GM19239 (cell line): ENCODE results near the gene PLEKHA5.
"Not testable (repeated sequence)": the region's sequence is repeated elsewhere in the genome, so short reads cannot be mapped to it uniquely, and the experiment has no call there.

ENCODE experiments used
- DNase-seq: peaks from one replicate; pipeline ENCODE4 v3.0.0; 2011; ENCODE audit warnings: low spot score; ENCODE audit not compliant: insufficient read length
- FAIRE-seq: peaks from 2 replicates; lab custom pipeline; 2011; peaks lifted over from hg19 to GRCh38; lab: Jason Lieb, UNC

Gene PLEKHA5

DNA sequence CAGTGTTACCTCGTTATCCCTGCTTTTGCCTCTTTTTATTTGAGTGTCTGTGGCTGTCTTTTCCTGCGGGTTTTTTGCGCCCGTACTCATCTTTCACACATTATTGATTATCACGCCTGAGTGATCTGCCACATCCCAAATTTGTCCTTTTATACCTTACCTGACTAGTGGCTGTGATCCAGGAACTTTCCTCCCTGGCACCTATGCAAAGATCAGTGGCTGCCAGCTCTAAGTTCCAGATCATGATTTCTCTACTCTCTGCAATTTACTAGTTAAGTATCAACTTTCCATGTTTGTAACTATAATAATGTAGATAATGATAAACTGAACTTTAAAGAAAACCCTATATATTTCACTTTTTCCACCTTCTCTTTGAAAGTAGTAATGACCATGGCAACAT is 36.9 kb downstream of the PLEKHA5 start:
- no peak for FAIRE-seq
- no peak for DNase-seq

DNA sequence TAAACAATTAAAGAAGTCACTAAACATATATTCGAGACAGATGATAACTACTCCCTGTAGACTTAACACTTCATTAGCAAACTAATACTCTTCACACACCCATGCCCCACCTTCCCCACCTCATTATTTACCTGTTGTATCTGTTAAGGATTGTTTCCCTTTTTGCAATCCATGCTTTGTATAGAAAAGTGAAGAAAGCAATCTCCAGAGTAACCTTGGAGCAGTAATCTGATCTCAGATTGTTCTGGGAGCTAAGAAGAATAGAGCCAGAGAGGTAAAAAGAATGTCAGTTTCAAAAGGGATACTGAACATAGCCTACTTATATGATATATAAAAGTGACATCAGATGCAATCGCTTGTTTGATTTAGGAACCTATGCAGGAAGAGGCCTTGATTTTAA is 37.4 kb downstream of the PLEKHA5 start:
- DNase-seq: no peak
- no peak for FAIRE-seq

DNA sequence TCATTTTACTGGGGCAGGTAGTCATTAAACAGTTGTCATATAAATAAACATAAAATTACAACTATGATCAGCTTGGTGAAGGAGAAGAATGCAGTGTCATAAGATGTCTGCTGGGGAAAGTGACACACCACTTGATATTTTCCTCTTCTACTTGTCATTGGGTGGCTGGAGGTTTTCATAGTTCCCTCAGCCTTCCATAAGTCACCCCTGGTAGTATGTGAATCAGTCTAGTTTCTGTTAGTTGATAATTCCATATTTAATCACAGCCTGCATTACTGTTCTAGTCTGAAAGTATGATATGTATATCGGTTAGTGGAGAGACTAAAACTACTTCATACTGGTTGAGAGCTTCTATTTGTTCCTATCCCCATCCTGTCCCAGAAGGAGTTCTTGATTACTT is 38.2 kb downstream of the PLEKHA5 start:
- FAIRE-seq (no peak), DNase-seq (no peak)

DNA sequence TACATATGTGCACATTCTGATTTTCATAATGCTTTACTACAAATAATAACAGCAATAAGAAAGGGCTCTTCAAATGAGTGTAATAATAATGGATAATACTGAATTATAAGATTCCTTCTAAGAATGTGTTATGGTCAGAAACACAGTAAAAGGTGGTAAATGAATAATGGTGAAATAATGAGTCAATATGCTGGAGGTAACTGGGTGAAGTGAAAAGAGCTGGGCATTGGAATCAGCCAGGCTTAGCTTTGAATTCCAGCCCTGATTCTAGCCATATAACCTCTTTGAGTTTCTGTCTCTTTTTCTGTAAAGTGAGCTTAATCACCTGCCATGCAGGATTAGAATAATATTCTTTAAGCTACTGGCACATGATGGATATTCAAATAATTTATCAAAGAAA is 39.1 kb downstream of the PLEKHA5 start:
- no peak for FAIRE-seq
- DNase-seq: no peak

DNA sequence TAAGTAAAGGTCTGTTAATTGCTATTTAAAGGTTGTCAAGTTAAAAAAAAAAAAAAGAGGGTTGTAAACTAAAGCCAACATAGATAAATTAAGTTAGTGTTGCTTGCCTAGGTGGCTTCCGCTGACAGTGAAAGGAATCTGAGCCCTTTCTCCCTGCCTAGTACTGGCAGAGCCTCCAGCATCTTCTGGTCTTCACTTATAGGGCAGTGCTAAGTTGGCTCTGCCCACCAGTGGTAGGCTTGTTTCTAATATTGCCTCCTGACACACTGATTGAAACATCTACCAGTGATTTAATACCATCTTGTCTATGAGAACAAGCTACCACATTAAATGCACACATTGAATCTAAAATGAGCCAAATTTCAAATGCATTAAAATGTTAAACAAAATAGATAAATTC is 39.7 kb downstream of the PLEKHA5 start:
- FAIRE-seq: no peak

DNA sequence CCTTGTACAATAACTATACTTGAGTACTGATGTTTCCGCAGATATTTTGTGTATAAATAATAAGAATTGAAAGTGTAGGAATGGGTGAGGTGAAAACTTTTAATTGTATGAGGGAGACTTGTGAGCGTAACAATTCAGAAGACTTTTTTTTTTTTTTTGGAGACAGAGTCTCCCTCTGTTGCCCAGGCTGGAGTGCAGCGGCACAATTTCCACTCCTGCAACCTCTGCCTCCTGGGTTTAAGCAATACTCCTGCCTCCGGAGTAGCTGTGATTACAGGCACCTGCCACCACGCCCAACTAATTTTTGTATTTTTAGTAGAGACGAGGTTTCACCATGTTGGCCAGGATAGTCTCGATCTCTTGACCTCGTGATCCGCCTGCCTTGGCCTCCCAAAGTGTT is 40.8 kb downstream of the PLEKHA5 start:
- DNase-seq, FAIRE-seq: not testable (repeated sequence)

More for the DNA sequence above, 39.7 kb downstream of the PLEKHA5 start:
- DNase-seq: no peak

DNA sequence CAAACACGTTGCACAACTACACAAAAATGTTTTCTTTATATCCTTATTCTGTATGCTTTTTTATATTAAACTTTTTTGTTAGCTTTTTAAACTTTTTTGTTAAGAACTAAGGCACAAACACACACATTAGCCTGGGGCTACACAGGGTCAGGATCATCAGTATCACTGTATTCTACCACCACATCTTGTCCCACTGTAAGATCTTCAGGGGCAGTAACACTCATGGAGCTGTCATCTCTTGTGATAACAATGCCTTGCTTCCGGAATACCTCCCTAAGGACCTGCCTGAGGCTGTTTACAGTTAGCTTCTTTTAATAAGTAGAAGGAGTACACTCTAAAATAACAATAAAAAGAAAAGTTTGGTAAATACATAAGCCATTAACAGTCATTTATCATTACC is 42.2 kb downstream of the PLEKHA5 start:
- FAIRE-seq (no peak), DNase-seq (no peak)

DNA sequence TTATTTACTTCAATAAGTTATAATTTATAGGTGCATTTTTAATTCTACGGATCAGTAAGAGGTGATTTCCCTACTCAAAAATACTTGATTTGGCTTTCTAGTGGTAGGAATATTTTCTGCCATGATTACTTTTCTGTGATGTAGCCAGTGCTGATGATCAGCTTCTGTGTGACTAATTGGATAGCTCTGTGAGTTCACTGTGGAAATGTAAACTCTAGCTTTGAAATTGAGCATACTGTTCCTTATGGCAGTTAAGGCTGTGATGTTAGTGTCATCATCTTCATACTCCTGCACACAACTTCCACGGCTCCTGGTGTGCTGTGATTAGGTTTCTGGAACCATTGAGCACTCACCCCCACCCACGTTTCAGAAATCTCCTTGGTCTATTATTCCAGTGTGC is 48.2 kb downstream of the PLEKHA5 start:
- DNase-seq: no peak
- FAIRE-seq: no peak

DNA sequence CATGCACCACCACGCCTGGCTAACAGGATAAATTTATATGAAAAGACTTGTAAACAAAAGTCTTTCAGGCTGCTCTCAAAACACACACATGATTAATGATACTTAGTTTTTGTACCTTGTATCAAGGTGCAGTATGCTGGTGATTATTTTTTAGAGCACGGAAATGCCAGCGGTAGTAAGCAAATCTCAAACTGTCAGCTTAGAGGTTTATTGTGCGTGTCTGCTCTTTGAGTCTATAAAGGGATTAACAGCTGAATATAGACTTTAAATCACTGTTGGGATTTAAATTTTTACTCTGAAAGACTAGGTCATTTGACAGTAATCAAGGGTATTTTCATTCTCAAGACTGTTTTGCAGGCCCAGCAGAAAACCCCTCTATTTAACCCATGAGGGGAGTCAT is 50.5 kb downstream of the PLEKHA5 start:
- FAIRE-seq (no peak), DNase-seq (no peak)

DNA sequence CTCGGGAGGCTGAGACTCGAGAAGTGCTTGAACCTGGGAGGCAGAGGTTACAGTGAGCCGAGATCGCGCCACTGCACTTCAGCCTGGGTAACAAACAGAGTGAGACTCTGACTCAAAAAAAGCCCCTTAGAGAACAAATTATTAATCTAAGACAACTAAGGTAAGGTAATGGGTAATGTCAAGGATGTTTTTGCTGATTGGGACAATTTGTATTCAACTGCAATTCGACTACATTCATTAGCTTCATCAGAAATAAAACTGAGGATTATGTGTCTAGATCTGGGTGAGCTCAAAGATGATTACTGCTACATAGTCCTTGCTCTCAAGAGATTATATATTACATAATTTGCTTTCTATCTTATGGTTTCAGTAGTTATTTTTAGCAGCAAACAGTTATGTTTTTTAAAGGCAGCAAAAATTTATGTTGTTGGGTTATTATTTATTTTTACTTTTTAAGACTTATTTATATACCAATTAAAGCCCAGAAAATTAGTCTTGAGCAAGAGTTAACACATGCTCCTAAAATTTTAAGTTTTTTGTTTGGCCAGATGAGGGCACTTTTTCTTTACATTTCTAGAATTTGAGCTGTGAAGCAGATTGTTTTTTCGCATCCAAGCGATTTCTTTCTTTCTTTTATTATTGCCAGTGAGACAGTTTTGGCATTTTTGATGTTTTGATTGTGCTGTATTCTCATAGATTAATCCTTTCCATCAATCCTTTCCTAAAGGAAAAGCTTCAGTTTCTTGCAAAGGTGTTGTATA is 52.3 kb downstream of the PLEKHA5 start:
- FAIRE-seq: no peak

DNA sequence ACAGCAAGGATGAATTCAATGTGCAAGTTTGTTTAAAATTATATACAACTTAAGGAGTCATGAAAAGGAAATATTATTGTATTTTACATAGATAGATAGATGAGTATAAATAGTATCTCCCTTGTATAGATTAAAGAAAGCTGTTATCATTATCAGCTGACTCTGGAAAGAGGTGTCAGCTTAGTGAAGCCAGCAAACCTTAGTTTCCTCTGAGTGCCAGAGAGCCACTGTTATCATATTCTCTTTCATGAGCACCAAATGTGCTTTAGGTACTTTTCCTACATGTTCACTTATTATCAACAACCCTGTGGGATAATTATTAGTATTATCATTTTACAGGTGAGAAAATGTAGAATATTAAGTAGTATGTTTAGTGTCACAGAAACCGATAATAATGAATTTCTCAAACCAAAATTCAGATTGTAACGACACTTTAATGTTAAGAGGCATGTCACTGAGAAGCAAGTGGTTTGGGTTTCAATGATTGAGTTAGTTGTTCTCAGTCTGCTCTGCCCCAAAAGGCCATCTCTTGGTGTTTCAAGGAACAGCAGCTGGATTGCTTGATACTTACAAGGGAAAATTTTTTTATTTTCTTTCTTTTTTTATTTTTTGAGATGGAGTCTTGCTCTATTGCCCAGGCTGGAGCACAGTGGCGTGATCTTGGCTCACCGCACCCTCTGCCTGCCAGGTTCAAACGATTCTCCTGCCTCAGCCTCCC is 53.7 kb downstream of the PLEKHA5 start:
- FAIRE-seq: no peak

More for the DNA sequence above, 52.3 kb downstream of the PLEKHA5 start:
- no peak for DNase-seq

DNA sequence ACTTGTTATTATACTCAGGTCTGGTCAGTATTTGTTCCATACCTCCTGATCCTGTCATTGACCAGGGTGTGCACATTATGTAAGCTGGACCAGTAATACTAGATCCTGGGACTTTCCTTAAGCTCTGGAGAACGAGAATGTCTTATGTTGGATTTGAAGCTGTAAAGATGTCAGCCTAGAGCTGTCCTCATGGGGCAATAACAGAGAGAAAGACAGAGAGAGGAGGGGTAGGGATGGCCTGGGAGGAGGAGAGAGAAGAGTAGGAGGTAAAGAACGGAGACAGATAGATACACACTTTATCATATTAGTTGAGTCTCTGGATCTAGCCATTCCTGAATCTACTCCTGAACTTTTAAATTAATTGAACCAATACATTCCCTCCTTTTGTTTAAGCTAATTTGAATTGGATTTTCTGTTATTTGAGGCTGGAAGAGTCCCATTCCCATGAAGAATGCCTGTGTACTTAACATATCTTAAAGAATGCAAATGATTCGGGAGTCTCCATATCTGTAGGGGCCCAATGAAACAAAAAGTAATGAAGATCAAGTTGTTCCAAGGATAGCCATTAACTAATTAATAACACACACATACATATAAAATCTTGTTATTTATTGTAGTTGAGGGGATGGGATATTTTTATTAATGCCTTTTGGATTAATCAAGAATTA is 55.9 kb downstream of the PLEKHA5 start:
- FAIRE-seq: no peak
- no peak for DNase-seq

More for the DNA sequence above, 53.7 kb downstream of the PLEKHA5 start:
- DNase-seq: no peak

DNA sequence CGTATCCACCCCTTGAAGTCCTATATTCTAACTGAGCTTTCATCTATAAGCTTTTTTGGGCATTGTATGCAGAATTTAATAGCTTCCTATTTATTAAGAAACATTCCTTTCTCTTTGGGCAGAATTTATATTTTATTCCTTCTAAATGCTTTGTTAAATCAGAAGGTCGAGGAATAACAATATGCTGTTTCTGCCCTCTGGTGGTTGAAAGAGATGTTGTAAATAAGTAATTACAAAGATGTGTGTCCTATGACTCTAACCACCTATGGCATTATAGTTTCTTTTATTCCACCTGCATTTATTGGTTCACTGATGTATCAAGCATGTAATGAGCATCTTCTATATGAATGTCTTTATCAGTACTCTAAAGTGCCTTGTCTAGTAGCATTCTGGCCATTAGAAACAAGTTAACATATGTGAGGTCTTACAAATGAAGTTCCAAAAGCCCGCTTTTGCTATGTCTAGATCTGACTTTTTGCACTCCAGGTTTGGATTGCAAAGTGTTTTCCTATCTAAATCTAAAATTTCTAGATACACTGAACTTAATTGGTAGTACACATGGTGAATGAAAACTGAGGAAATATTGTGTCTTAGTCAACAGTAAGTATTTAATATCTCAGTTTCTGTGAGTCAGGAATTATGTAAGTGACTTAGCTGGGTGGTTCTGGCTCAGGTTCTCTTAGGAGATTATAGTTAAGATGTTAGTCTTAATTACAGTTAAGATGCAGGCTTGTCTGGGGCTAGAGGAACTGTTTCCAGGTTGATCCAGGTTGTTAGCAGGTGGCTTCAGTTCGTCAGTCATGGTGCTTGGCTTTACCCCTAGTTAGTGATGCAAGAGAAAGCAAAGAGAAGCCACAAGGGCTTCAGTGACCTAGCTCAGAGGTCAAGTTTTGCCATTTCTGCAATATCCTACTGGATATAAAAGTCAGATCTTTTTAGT is 57.5 kb downstream of the PLEKHA5 start:
- DNase-seq (no peak), FAIRE-seq (no peak)

DNA sequence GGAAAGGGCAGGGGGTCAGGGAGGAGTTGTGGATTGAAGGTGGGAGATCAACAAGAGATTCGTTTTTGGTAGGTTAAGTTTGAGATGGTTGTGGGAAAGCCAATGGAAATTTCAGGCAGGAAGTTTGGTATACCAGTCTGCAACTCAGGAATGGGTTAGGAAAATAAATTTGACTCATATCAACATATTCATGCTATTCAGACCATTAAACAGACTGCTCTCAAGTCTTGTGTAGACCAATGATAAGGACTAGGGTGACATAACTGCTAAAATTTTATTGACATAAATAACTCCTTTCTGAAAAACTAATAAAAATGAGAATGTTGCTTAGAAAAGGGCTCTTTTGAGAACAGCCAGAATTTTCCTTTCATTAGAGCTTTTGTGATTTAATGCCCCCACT is 60.0 kb downstream of the PLEKHA5 start:
- FAIRE-seq (no peak), DNase-seq (no peak)

DNA sequence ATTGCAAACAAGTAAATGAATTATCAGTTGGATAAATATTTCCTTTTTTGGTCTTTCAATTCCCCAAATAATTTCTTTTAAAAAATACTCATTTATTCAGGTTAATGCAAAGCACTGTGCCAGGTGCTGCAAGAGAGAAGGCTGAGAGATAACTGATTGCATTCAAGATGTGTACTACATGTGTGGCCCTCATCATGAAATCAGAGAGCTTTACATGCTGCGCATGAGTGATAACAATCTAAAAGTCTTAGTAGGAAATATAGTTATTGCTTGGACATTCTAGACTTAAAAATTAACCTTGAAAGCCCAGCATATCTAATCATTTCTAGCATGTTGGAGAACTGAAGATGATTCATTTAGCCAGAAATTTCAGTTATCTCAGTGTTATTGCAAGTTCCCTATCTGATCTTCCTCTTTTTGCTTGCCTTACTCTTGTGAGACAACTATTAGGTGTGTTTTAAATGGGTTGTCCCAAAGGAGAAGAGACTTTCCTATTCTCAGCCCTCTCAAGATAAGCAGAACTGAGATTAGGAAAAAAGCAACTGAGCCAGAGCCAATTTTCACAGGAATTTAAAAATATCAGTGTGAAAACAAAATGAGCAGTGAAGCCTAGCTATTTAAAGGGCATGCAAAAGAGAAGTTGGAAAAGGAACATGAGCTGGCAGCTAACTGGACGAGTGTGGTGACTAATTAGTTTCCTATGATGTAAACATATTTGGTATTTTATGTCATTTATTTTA is 60.9 kb downstream of the PLEKHA5 start:
- FAIRE-seq (no peak), DNase-seq (no peak)

DNA sequence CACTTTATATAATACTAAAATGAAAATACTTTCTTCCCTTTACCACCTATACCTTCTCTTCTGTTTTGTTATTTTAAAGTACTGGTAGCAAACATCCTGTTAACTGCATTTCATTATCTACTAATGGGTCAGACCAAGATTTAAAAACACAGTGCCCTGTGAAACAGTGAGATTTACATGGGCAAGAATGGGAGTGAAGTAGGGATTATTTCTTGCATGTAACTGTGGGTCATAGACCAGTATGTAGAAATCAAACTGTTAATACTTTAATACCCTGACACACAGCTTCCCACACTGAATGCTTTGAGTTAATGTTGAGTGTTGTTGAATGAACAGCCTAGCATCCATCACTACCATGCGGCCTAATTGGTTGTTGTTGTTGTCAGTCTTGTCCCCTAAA is 61.6 kb downstream of the PLEKHA5 start:
- DNase-seq (no peak), FAIRE-seq (no peak)

DNA sequence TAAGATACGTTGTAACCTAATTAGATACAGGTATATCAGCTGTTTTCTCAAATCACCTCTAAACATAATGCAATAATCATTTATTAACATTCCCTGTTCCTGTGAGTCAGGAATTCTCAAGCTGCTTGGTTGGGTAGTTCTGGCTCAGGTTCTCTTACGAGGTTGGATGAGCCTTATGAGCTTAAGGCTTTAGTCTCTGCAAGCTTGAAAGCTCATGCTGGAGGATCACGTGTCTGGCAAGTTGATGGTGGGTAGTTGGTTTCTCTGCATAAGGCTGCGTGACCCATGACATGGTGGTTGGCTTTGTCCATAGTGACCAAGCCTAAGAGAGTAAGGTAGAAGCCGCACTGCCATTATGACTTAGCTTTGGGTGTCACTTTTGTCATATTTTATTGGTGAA is 62.0 kb downstream of the PLEKHA5 start:
- FAIRE-seq (no peak), DNase-seq (no peak)

DNA sequence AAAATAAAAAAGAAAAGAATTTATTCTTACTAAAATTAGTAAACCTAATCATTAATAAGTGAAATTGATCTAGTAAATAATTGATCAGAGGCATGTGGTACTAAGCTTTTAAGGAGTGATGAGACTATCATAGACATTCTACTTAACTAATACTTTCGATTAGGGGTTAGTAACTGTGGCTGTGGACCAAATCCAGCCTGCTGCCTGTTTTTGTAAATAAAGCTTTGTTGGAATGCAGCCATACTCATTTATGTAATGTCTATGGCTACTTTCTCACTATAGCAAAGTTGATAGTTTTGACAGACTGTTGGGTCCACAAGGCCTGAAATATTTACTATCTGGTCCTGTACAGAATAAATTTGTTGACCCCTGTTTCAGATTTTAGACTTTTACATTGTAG is 63.2 kb downstream of the PLEKHA5 start:
- no peak for FAIRE-seq
- no peak for DNase-seq

DNA sequence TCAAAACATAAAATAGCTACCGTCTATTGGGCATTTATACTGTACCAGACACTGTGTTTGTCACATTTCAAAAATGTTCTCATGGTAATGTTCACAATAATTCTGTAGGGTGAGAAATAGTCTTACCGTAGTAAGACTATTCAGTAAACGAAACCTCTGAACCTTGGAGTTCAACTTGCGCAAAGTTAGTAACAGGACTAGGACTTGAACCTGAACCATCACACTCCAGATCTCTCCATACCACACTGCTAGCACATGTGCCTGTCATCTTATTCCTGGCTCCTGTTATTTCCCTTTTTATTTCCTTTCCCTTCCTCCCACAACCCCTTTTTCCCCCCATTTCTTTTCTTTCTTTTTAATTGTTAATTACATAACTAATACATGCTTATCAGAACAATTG is 65.4 kb downstream of the PLEKHA5 start:
- DNase-seq (no peak), FAIRE-seq (no peak)
